SK-N-SH treated with all-trans-retinoic acid at 6 μM for 48 hours (cell line): ENCODE measurements around the gene CITED2.

Experiments used
- ATAC-seq: fragments of 200-7000 bp; cut with Tn5 transposase; 3 replicates; pipeline ENCODE4 v1.9.1; 2020; ENCODE audit warnings: mild to moderate bottlenecking, moderate library complexity
- ARNTL ChIP-seq: fragments of 450-650 bp; formaldehyde crosslinking; IDR thresholded peaks from 2 replicates; pipeline ENCODE4 v1.5.0; 2020; ENCODE audit warnings: low read depth, mild to moderate bottlenecking, moderate library complexity, borderline replicate concordance
- BACH2 ChIP-seq: fragments of 250-450 bp; sonication (Bioruptor Pico); IDR thresholded peaks from 2 replicates; pipeline ENCODE4 v1.9.0; 2021; ENCODE audit warnings: mild to moderate bottlenecking, borderline replicate concordance
- CREB5 ChIP-seq: fragments of 250-450 bp; sonication (Bioruptor Pico); IDR thresholded peaks from 2 replicates; pipeline ENCODE4 v1.5.1; 2020; ENCODE audit warnings: low read depth, mild to moderate bottlenecking, moderate library complexity
- CSDC2 ChIP-seq: fragments of 250-450 bp; sonication (Bioruptor Pico); IDR thresholded peaks from 2 replicates; pipeline ENCODE4 v1.5.0; 2020; ENCODE audit warnings: mild to moderate bottlenecking, moderate library complexity
- CSRNP3 ChIP-seq: fragments of 250-450 bp; sonication (Bioruptor Pico); IDR thresholded peaks from 2 replicates; pipeline ENCODE4 v1.5.1; 2021; ENCODE audit warnings: mild to moderate bottlenecking, moderate library complexity
- ESRRG ChIP-seq: fragments of 250-450 bp; sonication (Bioruptor Pico); IDR thresholded peaks from 2 replicates; pipeline ENCODE4 v1.6.1; 2021; ENCODE audit warnings: mild to moderate bottlenecking
- ISL1 ChIP-seq: fragments of 250-450 bp; sonication (Bioruptor Pico); IDR thresholded peaks from 2 replicates; pipeline ENCODE4 v2.1.2; 2022; ENCODE audit warnings: mild to moderate bottlenecking, moderate library complexity
- POU6F1 ChIP-seq: fragments of 250-450 bp; sonication (Bioruptor Pico); IDR thresholded peaks from 2 replicates; pipeline ENCODE4 v1.8.0; 2021; ENCODE audit warnings: low read depth, mild to moderate bottlenecking, moderate library complexity, borderline replicate concordance
- PPARA ChIP-seq: fragments of 250-450 bp; sonication (Bioruptor Pico); IDR thresholded peaks from 2 replicates; pipeline ENCODE4 v1.5.0; 2020; ENCODE audit warnings: mild to moderate bottlenecking, borderline replicate concordance
- RARB ChIP-seq: fragments of 250-450 bp; sonication (Bioruptor Pico); IDR thresholded peaks from 2 replicates; pipeline ENCODE4 v1.8.0; 2021; ENCODE audit warnings: mild to moderate bottlenecking, moderate library complexity
- SNAI2 ChIP-seq: fragments of 250-450 bp; sonication (Bioruptor Pico); IDR thresholded peaks from 2 replicates; pipeline ENCODE4 v1.5.0; 2020; ENCODE audit warnings: mild to moderate bottlenecking, moderate library complexity
- TCF4 ChIP-seq: fragments of 250-450 bp; sonication (Bioruptor Pico); IDR thresholded peaks from 2 replicates; pipeline ENCODE4 v1.8.0; 2021; ENCODE audit warnings: mild to moderate bottlenecking, moderate library complexity, borderline replicate concordance
- TOX ChIP-seq: fragments of 250-450 bp; sonication (Bioruptor Pico); IDR thresholded peaks from 2 replicates; pipeline ENCODE4 v1.8.0; 2021; ENCODE audit warnings: mild to moderate bottlenecking, moderate library complexity, borderline replicate concordance
- TSHZ2 ChIP-seq: fragments of 250-450 bp; sonication (Bioruptor Pico); IDR thresholded peaks from 2 replicates; pipeline ENCODE4 v1.5.0; 2020; ENCODE audit warnings: mild to moderate bottlenecking, moderate library complexity
- ZC3H10 ChIP-seq: fragments of 250-450 bp; sonication (Bioruptor Pico); IDR thresholded peaks from 2 replicates; pipeline ENCODE4 v1.5.1; 2021; ENCODE audit warnings: mild to moderate bottlenecking, moderate library complexity
- ZFP3 ChIP-seq: fragments of 250-450 bp; sonication (Bioruptor Pico); IDR thresholded peaks from 2 replicates; pipeline ENCODE4 v1.5.0; 2020; ENCODE audit warnings: mild to moderate bottlenecking, moderate library complexity
- ZFP30 ChIP-seq: fragments of 450-650 bp; formaldehyde crosslinking; IDR thresholded peaks from 2 replicates; pipeline ENCODE4 v1.5.0; 2022; ENCODE audit warnings: mild to moderate bottlenecking, moderate library complexity
- ZNF565 ChIP-seq: fragments of 450-650 bp; formaldehyde crosslinking; conservative IDR thresholded peaks from 2 replicates; pipeline ENCODE4 v1.5.0; 2020; ENCODE audit warnings: low read depth, mild to moderate bottlenecking, moderate library complexity
- ZNF70 ChIP-seq: fragments of 450-650 bp; formaldehyde crosslinking; IDR thresholded peaks from 2 replicates; pipeline ENCODE4 v1.5.0; 2020; ENCODE audit warnings: mild to moderate bottlenecking, moderate library complexity
- ZNF8 ChIP-seq: fragments of 450-650 bp; formaldehyde crosslinking; IDR thresholded peaks from 2 replicates; pipeline ENCODE4 v1.5.0; 2020; ENCODE audit warnings: mild to moderate bottlenecking, moderate library complexity
- TF ChIP-seq, protein P1 (sequence below): fragments of 250-450 bp; sonication (Bioruptor Pico); IDR thresholded peaks from 2 replicates; pipeline ENCODE4 v1.8.0; 2020; ENCODE audit warnings: mild to moderate bottlenecking, moderate library complexity, borderline replicate concordance

Gene CITED2

DNA sequence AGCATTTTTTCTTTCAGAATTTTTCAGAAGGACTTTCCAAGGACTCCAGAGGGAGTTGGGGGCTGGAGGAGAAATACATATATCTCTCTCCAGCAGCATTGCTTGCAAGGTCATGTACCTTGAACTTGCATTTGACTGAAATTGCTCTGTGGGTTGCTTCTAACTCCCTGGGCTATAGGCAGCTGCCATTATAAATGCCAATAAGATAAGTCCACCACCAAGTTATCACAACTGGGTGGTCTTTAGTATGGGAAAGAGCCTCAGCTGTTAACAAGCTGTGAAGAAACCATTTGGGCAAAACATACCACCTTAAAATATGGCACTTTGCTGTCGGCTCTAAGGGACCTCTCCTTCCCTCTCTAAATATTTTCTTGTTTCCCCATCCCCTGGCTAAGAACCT lies 20.9 kb upstream of the CITED2 start (continued):
- TF ChIP-seq CSDC2 (CRISPR knock-in tag), result no peak
- no peak for TF ChIP-seq TOX (CRISPR knock-in tag)

DNA sequence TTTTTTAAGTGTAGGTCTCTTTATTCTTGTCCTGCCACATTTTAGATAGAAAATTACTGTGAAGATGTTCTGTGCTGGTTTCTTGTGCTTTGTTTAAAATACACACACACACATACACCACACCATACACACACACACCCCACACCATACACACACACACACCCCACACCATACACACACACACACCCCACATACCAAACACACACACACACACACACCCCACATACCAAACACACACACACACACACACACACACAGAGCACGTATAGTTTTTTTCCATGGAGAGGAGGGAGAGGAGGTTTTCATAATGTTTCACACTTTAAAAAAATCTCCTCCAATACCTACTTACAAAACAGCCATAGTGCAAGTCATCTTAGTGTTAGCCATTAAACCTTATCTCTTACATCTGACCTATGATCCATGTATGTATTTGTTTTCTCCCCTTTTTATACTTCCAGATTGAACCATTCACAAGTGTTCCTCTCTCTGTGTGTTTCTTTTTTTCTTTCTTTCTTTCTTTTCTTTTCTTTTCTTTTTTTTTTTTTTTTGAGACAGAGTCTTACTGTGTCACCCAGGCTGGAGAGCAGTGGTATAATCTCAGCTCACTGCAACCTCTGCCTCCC lies 19.7 kb upstream of the CITED2 start:
- TF ChIP-seq ZNF565 (CRISPR knock-in tag) (no peak), RARB (CRISPR knock-in tag) (no peak), CSDC2 (CRISPR knock-in tag) (no peak), ZNF70 (CRISPR knock-in tag) (no peak), CSRNP3 (CRISPR knock-in tag) (no peak), ZNF8 (CRISPR knock-in tag) (no peak), ZFP30 (no peak)
- no peak for ATAC-seq

GRCh38 chr6:139392794-139393193 lies 18.3 kb upstream of the CITED2 start:
- TF ChIP-seq TSHZ2 (CRISPR knock-in tag) (no peak), PPARA (no peak), CREB5 (no peak), ZNF565 (CRISPR knock-in tag) (no peak), ZNF70 (CRISPR knock-in tag) (no peak), RARB (CRISPR knock-in tag) (no peak), CSDC2 (CRISPR knock-in tag) (no peak), ZFP3 (no peak), ZNF8 (CRISPR knock-in tag) (no peak), ESRRG (no peak), ZC3H10 (CRISPR knock-in tag) (no peak), SNAI2 (CRISPR knock-in tag) (no peak), BACH2 (no peak), ZFP30 (no peak), ARNTL (CRISPR knock-in tag) (no peak), TOX (CRISPR knock-in tag) (no peak)
- TF ChIP-seq, protein P1, sequence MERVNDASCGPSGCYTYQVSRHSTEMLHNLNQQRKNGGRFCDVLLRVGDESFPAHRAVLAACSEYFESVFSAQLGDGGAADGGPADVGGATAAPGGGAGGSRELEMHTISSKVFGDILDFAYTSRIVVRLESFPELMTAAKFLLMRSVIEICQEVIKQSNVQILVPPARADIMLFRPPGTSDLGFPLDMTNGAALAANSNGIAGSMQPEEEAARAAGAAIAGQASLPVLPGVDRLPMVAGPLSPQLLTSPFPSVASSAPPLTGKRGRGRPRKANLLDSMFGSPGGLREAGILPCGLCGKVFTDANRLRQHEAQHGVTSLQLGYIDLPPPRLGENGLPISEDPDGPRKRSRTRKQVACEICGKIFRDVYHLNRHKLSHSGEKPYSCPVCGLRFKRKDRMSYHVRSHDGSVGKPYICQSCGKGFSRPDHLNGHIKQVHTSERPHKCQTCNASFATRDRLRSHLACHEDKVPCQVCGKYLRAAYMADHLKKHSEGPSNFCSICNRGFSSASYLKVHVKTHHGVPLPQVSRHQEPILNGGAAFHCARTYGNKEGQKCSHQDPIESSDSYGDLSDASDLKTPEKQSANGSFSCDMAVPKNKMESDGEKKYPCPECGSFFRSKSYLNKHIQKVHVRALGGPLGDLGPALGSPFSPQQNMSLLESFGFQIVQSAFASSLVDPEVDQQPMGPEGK, result no peak
- peak; percentile 87 for ATAC-seq

GRCh38 chr6:139391709-139392108 lies 17.3 kb upstream of the CITED2 start:
- ATAC-seq, result no peak
- TF ChIP-seq ARNTL (CRISPR knock-in tag), result no peak
- TF ChIP-seq ZFP3, result no peak
- no peak for TF ChIP-seq ISL1 (CRISPR knock-in tag)
- TF ChIP-seq TCF4 (CRISPR knock-in tag), result no peak
- no peak for TF ChIP-seq ZNF70 (CRISPR knock-in tag)
- TF ChIP-seq ZFP30, result no peak
- TF ChIP-seq, protein P1, result no peak
- no peak for TF ChIP-seq BACH2
- TF ChIP-seq ESRRG, result no peak
- no peak for TF ChIP-seq SNAI2 (CRISPR knock-in tag)
- TF ChIP-seq CSDC2 (CRISPR knock-in tag), result no peak
- TF ChIP-seq POU6F1 (CRISPR knock-in tag), result no peak
- no peak for TF ChIP-seq CREB5
- no peak for TF ChIP-seq CSRNP3 (CRISPR knock-in tag)
- no peak for TF ChIP-seq TOX (CRISPR knock-in tag)
